Measurements from ENCODE around the gene LBHD2.

The LBHD2 gene

DNA sequence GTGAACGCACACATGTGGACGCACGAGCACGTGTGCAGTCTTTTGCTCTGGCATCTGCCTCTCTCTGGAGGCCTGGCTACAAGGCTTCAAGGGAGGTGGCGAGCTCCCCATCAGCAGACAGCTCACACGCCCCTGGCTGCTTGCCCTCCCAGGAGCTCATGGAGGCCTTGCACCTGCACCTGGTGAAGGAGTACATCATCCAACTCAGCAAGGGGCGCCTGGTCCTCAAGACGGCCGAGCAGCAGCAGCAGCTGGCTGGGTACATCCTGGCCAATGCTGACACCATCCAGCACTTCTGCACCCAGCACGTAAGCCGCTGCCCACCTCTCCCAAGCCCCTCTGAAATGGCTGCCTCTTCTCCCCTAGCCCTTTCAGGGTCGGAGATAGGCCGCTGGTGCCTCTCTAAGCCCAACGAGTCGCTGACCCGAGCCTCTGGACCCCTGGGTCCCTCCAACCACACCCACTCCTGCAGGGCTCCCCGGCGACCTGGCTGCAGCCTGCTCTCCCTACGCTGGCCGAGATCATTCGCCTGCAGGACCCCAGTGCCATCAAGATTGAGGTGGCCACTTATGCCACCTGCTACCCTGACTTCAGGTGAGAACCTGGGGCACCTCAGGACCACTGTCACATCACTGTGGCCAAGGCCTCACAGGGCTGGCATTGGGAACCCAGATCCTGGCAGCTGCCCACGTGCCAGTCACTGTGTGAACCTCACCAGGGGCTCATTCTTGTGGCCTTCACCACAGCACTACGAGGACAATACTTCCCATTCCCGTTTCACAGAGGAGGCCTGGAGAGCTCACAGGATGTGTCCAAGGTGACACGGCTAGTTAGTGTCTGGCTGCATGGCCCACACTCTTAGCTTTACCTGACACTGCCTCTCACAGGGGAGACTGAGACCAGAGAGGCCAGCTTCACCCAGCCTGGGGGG, 49.5 kb downstream of the LBHD2 start:
- no peak for DNase-seq (ENCODE audit: low read depth)
- H3K4me3 ChIP-seq (ENCODE audit: control insufficient read depth, low read depth, low read length), result no peak overlapping the region
- TF ChIP-seq, protein P1, sequence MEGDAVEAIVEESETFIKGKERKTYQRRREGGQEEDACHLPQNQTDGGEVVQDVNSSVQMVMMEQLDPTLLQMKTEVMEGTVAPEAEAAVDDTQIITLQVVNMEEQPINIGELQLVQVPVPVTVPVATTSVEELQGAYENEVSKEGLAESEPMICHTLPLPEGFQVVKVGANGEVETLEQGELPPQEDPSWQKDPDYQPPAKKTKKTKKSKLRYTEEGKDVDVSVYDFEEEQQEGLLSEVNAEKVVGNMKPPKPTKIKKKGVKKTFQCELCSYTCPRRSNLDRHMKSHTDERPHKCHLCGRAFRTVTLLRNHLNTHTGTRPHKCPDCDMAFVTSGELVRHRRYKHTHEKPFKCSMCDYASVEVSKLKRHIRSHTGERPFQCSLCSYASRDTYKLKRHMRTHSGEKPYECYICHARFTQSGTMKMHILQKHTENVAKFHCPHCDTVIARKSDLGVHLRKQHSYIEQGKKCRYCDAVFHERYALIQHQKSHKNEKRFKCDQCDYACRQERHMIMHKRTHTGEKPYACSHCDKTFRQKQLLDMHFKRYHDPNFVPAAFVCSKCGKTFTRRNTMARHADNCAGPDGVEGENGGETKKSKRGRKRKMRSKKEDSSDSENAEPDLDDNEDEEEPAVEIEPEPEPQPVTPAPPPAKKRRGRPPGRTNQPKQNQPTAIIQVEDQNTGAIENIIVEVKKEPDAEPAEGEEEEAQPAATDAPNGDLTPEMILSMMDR (IDR thresholded peaks at IDR 0.05; ENCODE audit: control insufficient read depth, insufficient read depth, low read depth, low read length, missing control alignments), result no peak

DNA sequence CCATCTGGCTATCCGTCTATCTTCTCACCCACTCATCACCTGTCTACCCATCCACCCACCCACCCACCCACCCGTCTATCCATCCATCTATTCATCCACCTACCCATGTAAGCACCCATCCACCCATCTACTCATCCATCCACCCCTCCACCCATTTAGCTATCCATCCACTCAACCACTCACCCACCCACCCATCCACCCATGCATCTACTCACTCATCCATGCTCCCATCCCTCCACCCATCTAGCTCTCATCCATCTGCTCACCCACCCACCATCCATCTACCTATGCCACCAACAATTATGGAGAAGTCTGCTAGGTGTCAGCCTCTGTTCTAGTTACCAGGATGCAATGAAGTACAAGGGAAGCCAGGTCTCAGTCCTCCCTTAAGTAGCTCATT, 50.4 kb downstream of the LBHD2 start:
- TF ChIP-seq, protein P1 (IDR thresholded peaks at IDR 0.05; ENCODE audit: control insufficient read depth, insufficient read depth, low read depth, low read length, missing control alignments), result no peak
- H3K4me3 ChIP-seq (ENCODE audit: control insufficient read depth, low read depth, low read length), result no peak overlapping the region
- no peak for DNase-seq (ENCODE audit: low read depth)

DNA sequence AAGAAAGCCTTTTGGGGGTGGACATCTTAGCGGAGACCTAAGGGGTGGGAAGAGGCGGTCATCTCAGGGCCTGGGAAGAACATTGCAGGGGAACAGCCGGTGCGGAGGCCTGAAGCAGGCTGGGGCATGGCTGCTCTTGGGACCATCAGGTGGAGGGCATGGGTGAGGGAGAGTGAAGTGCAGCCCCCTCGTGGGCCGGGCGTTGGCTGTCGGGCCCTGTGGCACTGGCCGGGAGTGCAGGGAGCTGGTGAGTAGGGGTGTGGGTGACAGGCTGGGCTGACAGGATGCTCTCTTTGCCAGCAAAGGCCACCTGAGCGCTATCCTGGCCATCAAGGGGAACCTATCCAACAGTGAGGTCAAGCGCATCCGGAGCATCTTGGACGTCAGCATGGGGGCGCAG, 50.9 kb downstream of the LBHD2 start:
- TF ChIP-seq, protein P1 (IDR thresholded peaks at IDR 0.05; ENCODE audit: control insufficient read depth, insufficient read depth, low read depth, low read length, missing control alignments), result no peak
- DNase-seq (ENCODE audit: low read depth), result no peak
- H3K4me3 ChIP-seq (ENCODE audit: control insufficient read depth, low read depth, low read length), result no peak overlapping the region

DNA sequence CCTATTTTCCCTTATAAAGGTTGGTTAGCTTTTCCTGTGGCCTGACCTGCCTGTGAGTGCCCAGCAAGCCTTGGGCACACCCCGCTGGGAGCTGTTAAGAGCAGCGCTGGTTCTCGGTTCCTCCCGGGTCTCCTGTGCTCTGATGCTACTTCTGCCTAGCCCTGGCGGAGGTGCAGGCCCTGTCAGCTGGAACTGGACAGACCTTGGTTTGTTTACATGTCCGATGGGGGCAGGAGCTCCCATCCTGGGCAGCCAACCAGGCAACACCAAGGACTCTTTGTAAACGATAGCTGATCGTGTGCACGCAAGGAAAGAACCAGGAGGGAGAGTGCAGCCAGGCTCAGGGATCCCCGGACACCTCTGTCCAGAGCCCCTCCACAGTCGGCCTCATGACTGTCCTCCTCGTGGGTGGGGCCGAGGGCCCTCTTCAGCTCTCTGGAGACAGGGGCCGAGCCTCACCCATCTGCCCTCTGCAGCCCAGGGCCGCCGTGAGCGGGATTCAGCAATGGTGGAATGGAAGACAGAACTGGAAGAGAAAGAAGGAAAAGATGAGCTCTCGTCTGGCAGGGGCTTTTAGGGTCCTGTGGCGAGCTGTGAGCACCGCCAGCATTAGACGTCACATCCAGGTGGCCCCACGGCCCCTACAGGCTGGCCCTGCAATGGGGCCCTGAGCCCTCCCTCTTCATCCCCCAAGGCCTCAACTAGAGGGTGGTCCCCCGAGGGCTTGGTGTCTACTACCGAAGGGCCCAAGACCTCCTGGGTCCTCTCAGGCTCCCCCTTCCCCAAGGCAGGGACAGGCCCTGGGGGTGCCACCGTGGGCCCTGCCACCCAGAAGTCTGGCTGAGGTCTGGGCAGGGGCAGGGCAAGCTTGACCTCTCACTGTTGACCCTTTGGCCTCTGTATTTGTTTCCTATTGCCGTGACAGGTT, 51.6 kb downstream of the LBHD2 start:
- TF ChIP-seq, protein P1 (IDR thresholded peaks at IDR 0.05; ENCODE audit: control insufficient read depth, insufficient read depth, low read depth, low read length, missing control alignments), result no peak
- H3K4me3 ChIP-seq (ENCODE audit: control insufficient read depth, low read depth, low read length), result no peak overlapping the region
- no peak for DNase-seq (ENCODE audit: low read depth)

DNA sequence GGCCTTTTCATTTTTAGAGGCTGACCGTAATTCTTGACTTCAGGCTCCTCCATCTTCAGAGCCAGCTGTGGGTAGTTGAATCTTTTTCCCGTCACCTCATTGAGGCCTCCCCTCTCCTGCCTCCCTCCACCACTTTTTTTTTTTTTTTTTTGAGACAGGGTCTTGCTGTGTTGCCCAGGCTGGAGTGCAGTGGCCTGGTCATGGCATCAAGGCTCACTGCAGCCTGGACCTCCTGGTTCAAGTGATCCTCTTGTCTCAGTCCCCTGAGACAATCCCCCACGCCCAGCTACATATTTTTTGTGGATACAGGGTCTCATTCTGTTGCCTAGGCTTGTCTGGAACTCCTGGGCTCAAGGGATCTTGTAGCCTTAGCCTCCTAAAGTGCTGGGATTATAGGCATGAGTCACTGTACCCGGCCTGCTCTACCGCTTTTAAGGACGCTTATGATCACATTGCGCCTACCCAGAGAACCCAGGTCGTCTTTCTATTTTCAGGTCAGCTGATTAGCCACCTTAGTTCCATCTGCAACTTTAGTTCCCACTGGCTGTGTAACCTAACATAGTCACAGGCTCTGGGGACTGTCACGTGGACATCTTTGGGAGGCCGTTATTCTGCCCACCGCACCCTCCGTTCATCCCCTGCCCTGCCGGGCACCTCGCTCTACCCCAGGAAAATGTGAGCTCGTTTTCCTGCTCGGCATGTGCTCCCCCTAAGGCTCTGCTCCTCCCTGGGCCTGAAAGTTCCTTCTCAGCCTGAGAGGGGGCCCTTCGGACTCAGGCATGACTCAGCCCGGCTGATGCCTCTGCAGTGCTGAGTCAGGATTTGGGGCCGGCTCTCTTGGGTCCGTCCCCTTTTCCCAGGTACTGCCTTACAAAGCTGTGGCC, 52.6 kb downstream of the LBHD2 start:
- no peak for DNase-seq (ENCODE audit: low read depth)
- TF ChIP-seq, protein P1 (IDR thresholded peaks at IDR 0.05; ENCODE audit: control insufficient read depth, insufficient read depth, low read depth, low read length, missing control alignments), result no peak
- H3K4me3 ChIP-seq (ENCODE audit: control insufficient read depth, low read depth, low read length), result no peak overlapping the region

Data from AG09309 (cell line).